H1 (cell line): Measurements from ENCODE around the gene PRLHR.

Source experiments
- BRCA1 ChIP-seq: IDR thresholded peaks from 2 replicates; pipeline ENCODE4 v1.6.1; 2012; ENCODE audit warnings: low read depth, low read length, improper control_type of control experiment
- EZH2 ChIP-seq: fragments of 200-600 bp; sonication (generic); IDR thresholded peaks from 2 replicates; pipeline ENCODE4 v1.7.1; 2012; ENCODE audit warnings: low read depth, mild to moderate bottlenecking, moderate library complexity, low read length, inconsistent platforms; ENCODE audit not compliant: severe bottlenecking
- HDAC2 ChIP-seq, 2 experiments: fragments of 300-600 bp in 1 of 2; sonication (generic) in 1 of 2; IDR thresholded peaks; 2 replicates each; pipeline ENCODE4 v1.6.1; 2011 to 2012; ENCODE audit warnings: low read depth in 2 of 2, low read length in 2 of 2, mild to moderate bottlenecking in 2 of 2, moderate library complexity in 2 of 2, borderline replicate concordance in 1 of 2, inconsistent platforms in 1 of 2
- JUND ChIP-seq: IDR thresholded peaks from 2 replicates; pipeline ENCODE4 v1.6.1; 2011; ENCODE audit warnings: mild to moderate bottlenecking, improper control_type of control experiment, low read length
- MAFK ChIP-seq: IDR thresholded peaks from 2 replicates; pipeline ENCODE4 v1.6.1; 2012; ENCODE audit warnings: low read depth, mild to moderate bottlenecking, improper control_type of control experiment, low read length
- MAX ChIP-seq: IDR thresholded peaks from 2 replicates; pipeline ENCODE4 v1.6.1; 2012; ENCODE audit warnings: inconsistent platforms
- POLR2A ChIP-seq, 2 experiments: IDR thresholded peaks; 1 replicate in 1 of 2; 2 replicates in 1 of 2; pipeline ENCODE4 v1.6.1; 2011; ENCODE audit warnings: low read depth in 2 of 2, low read length in 2 of 2, mild to moderate bottlenecking in 2 of 2; ENCODE audit errors: control extremely low read depth in 1 of 2
- POLR2AphosphoS5 ChIP-seq: IDR thresholded peaks from 2 replicates; pipeline ENCODE4 v1.6.1; 2011; ENCODE audit warnings: low read depth, low read length
- SP1 ChIP-seq: IDR thresholded peaks from 2 replicates; pipeline ENCODE4 v1.6.1; 2011; ENCODE audit warnings: low read depth, low read length
- SRF ChIP-seq: IDR thresholded peaks from 2 replicates; pipeline ENCODE4 v1.6.1; 2011; ENCODE audit warnings: mild to moderate bottlenecking, low read depth, low read length, moderate library complexity
- ZNF274 ChIP-seq: IDR thresholded peaks from 2 replicates; pipeline ENCODE4 v1.7.0; 2012; ENCODE audit warnings: low read length, borderline replicate concordance; ENCODE audit errors: extremely low read depth
- TF ChIP-seq, protein P1 (sequence below), 3 experiments: IDR thresholded peaks; 1 replicate in 2 of 3; 2 replicates in 1 of 3; pipeline versions ENCODE4 v1.5.1 to v1.6.1; 2011; ENCODE audit warnings: low read length in 3 of 3, mild to moderate bottlenecking in 3 of 3, inconsistent platforms in 2 of 3, low read depth in 1 of 3, moderate library complexity in 1 of 3; ENCODE audit not compliant: insufficient read depth in 1 of 3; ENCODE audit errors: control extremely low read depth in 1 of 3
- TF ChIP-seq, protein P2 (sequence below): IDR thresholded peaks from 2 replicates; pipeline ENCODE4 v1.6.1; 2011; ENCODE audit warnings: low read depth, mild to moderate bottlenecking, low read length; ENCODE audit not compliant: insufficient read depth

GRCh38 chr10:118565301-118566075 lies 30.0 kb downstream of the PRLHR start:
- TF ChIP-seq, protein P1, sequence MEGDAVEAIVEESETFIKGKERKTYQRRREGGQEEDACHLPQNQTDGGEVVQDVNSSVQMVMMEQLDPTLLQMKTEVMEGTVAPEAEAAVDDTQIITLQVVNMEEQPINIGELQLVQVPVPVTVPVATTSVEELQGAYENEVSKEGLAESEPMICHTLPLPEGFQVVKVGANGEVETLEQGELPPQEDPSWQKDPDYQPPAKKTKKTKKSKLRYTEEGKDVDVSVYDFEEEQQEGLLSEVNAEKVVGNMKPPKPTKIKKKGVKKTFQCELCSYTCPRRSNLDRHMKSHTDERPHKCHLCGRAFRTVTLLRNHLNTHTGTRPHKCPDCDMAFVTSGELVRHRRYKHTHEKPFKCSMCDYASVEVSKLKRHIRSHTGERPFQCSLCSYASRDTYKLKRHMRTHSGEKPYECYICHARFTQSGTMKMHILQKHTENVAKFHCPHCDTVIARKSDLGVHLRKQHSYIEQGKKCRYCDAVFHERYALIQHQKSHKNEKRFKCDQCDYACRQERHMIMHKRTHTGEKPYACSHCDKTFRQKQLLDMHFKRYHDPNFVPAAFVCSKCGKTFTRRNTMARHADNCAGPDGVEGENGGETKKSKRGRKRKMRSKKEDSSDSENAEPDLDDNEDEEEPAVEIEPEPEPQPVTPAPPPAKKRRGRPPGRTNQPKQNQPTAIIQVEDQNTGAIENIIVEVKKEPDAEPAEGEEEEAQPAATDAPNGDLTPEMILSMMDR (IDR thresholded peaks at IDR 0.05; ENCODE audit: control extremely low read depth in 1 of 3, insufficient read depth in 1 of 3, low read depth in 1 of 3, low read length in 3 of 3) = no peak
- TF ChIP-seq SRF (no peak), MAFK (no peak), BRCA1 (no peak), SP1 (no peak), POLR2AphosphoS5 (no peak), JUND (no peak), EZH2 (no peak), ZNF274 (no peak), HDAC2 (IDR thresholded peaks at IDR 0.05; ENCODE audit: borderline replicate concordance in 1 of 2, low read depth in 2 of 2, low read length in 2 of 2) (no peak), MAX (no peak), POLR2A (IDR thresholded peaks at IDR 0.05; ENCODE audit: control extremely low read depth in 1 of 2, low read depth in 2 of 2, low read length in 2 of 2) (no peak)
- TF ChIP-seq, protein P2, sequence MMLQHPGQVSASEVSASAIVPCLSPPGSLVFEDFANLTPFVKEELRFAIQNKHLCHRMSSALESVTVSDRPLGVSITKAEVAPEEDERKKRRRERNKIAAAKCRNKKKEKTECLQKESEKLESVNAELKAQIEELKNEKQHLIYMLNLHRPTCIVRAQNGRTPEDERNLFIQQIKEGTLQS = no peak
